Brain microvascular endothelial cell (primary cell): ENCODE data around the gene LHFPL6.
A peak's percentile ranks its signal among the peaks of the same experiment; 100 is the strongest.

Experiments used
- DNase-seq: peaks from one replicate; pipeline ENCODE4 v3.0.0-alpha.2; 2020
- H3K27ac ChIP-seq: fragments of 250-450 bp; sonication (Bioruptor Pico); 2 replicates; pipeline ENCODE4 v1.5.1; 2020; ENCODE audit warnings: mild to moderate bottlenecking, moderate library complexity
- H3K27me3 ChIP-seq: fragments of 250-450 bp; sonication (Bioruptor Pico); replicated peaks from 2 replicates; pipeline ENCODE4 v1.5.1; 2020; ENCODE audit warnings: mild to moderate bottlenecking
- H3K36me3 ChIP-seq: fragments of 250-450 bp; sonication (Bioruptor Pico); replicated peaks from 2 replicates; pipeline ENCODE4 v1.5.1; 2020; ENCODE audit warnings: mild to moderate bottlenecking
- H3K4me3 ChIP-seq: 2 replicates; pipeline ENCODE4 v1.5.1; 2011; ENCODE audit warnings: low read depth, mild to moderate bottlenecking, control low read depth, low read length, moderate library complexity
- in situ Hi-C: cut with HindIII; loops from 2 replicates; pipeline ENCODE4 v1.10.0; 2017; ENCODE audit warnings: low sequenced_read_pairs, low pct_ligation_motif_present
- TF ChIP-seq, protein P1 (sequence below): IDR thresholded peaks from 2 replicates; pipeline ENCODE4 v1.5.1; 2011; ENCODE audit warnings: low read depth, mild to moderate bottlenecking, moderate library complexity, low read length, control low read depth, inconsistent platforms; ENCODE audit errors: missing control alignments

LHFPL6 gene

DNA sequence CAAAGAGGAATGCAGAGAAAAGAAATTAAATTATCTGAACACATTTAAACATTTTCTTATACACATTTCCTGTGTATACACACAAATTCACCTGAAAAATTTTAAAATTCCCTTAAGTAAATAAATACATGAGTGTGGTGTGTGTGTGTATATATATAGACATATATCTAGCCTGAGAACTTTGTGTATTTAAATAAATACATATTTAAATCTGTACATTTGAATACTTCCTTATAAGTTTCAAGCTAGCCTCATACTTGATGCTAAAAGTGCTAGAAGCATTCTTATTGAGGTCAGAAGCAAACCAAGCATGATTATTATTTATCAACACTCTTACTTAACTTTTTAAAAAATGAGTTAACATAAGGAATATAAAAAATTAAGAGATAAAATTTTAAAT is 304.0 kb downstream of the LHFPL6 start:
- TF ChIP-seq, protein P1, sequence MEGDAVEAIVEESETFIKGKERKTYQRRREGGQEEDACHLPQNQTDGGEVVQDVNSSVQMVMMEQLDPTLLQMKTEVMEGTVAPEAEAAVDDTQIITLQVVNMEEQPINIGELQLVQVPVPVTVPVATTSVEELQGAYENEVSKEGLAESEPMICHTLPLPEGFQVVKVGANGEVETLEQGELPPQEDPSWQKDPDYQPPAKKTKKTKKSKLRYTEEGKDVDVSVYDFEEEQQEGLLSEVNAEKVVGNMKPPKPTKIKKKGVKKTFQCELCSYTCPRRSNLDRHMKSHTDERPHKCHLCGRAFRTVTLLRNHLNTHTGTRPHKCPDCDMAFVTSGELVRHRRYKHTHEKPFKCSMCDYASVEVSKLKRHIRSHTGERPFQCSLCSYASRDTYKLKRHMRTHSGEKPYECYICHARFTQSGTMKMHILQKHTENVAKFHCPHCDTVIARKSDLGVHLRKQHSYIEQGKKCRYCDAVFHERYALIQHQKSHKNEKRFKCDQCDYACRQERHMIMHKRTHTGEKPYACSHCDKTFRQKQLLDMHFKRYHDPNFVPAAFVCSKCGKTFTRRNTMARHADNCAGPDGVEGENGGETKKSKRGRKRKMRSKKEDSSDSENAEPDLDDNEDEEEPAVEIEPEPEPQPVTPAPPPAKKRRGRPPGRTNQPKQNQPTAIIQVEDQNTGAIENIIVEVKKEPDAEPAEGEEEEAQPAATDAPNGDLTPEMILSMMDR, result no peak
- no peak for DNase-seq
- Histone ChIP-seq H3K27me3 (no peaks in the 10 kb centered on the region), H3K4me3 (no peak overlapping the region), H3K27ac (no peak overlapping the region), H3K36me3 (no peaks in the 10 kb centered on the region)
- in situ Hi-C loops, result no loop called here

DNA sequence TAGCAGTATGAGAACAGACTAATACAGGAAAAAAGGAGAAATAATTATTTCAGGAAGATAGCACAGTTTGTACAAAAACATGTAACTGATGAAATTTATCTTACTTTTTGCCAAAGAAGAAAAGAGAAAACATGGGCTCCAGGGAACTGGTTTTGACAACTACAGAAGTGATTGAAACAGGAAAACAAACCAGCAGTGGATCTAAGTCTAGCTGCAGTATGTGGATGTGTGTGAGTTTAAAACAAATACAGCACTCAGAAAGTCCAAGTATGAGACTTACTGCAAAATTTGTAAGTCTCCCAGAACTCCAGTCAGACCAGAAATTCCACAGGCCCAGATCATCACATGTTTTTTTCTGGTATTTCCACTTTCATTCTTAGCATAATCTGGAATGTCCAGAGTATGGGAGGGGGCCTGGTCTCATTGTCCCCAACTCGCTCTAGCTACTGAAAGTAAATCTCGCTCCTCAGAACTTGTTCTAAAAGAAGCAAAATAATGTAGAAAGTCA is 305.3 kb downstream of the LHFPL6 start:
- no peak overlapping the region for H3K4me3 ChIP-seq
- no peaks in the 10 kb centered on the region for H3K27me3 ChIP-seq
- H3K27ac ChIP-seq, result no peak overlapping the region
- in situ Hi-C loops, result no loop called here
- H3K36me3 ChIP-seq, result no peaks in the 10 kb centered on the region
- peak; percentile 16 for DNase-seq
- TF ChIP-seq, protein P1, result no peak

DNA sequence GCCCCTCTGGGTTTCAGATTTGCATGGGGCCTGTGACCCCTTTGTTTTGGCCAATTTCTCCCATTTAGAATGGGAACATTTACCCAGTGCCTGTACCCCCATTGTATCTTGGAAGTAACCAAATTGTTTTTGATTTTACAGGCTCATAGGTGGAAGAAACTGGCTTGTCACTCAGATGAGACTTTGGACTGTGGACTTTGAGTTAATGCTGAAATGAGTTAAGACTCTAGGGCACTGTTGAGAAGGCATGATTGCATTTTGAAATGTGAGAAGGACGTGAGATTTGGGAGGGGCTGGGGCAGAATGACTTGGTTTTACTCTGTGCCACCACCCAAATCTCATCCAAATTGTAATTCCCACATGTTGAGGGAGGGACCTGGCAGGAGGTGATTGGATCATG is 306.0 kb downstream of the LHFPL6 start:
- H3K36me3 ChIP-seq, result no peaks in the 10 kb centered on the region
- H3K27ac ChIP-seq, result no peak overlapping the region
- TF ChIP-seq, protein P1, result no peak
- no peaks in the 10 kb centered on the region for H3K27me3 ChIP-seq
- no peak for DNase-seq
- H3K4me3 ChIP-seq, result no peak overlapping the region
- in situ Hi-C loops, result no loop called here

DNA sequence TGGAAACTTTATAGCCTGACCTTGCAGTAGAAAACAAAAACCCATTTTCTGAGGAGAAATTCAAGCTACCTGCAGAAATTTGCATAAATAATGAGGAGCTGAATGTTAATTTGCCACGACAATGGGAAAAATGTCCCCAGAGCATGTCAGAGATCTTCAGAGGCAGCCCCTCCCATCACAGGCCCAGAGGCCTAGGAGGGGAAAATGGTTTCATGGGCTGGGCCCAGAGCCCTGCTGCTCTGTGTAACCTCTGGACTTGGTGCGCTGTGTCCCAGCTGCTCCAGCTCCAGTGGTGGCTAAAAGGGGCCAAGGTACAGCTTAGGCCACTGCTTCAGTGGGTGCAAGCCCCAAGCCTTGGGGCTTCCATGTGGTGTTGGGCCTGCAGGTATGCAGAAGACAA is 306.8 kb downstream of the LHFPL6 start:
- TF ChIP-seq, protein P1, result no peak
- H3K4me3 ChIP-seq, result no peak overlapping the region
- in situ Hi-C loops, result no loop called here
- no peaks in the 10 kb centered on the region for H3K27me3 ChIP-seq
- no peak overlapping the region for H3K27ac ChIP-seq
- no peaks in the 10 kb centered on the region for H3K36me3 ChIP-seq
- DNase-seq, result no peak
